GM18870 (cell line): ENCODE data around the gene WWOX.
A peak's percentile ranks its signal among the peaks of the same experiment; 100 is the strongest.

Source experiments
- ATAC-seq: cut with Tn5 transposase; IDR thresholded peaks from one replicate; pipeline ENCODE4 v1.9.1; 2021; ENCODE audit warnings: moderate library complexity; ENCODE audit not compliant: unreplicated experiment

WWOX gene

DNA sequence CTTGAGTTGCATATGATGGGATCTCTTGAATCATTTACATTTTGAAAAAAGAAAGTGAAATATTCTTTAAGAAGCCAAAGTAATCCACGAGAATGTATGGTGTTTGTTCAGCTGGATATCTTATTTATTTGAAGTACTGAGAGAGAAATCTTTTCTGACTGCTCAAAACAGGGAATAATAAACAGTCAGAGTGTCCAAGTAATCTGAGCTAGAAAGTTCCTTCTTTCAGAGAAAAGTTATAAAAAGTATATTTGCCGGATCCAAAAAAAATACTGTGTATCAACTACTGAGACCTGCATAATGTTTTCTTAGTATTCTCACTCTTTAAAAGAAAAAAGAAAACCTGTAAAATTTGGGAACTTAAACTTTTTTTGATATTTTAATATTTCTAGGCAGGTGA is 350.8 kb downstream of the WWOX start:
- no peak for ATAC-seq

DNA sequence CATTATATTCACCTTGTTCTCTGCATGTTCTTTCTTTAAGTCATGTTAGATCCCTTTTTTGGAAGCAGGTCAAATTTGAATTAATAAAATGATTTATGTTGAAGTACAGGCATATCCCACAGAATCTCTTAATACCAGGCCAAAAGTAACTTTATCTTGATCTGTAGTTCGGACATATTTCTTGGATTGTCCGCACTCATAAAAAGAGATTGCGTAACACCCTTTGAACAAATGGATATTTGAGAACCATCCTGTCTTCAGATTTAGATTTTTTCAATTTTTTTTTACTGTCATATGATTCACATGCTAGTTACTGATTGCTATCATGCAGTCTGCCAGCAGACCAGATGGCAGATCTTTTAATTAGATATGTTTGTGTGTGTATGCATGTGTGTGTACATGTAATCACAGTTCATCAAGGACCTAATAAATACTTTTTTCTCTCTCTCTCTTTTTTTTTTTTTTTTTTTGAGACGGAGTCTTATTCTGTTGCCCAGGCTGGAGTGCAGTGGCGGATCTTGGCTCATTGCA is 352.6 kb downstream of the WWOX start:
- ATAC-seq: no peak

DNA sequence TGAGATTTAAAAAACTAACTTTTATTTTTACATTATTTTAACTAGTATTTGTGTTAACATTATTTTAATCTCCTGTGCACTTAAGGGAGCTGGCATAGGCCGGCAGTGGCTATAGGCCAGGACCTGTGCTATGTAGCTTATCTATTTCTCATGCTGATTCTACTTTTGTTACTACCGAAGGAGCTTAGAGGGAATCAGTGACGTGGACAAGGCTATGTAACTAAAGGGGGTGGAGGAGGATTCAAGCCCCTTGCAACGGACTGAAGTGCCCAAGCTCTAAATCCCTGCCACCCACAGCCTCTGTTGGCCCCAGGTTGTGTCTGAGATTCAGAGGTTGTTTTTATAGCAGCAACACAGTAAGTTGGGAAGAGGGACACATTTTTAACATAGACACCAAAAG is 356.4 kb downstream of the WWOX start:
- no peak for ATAC-seq

DNA sequence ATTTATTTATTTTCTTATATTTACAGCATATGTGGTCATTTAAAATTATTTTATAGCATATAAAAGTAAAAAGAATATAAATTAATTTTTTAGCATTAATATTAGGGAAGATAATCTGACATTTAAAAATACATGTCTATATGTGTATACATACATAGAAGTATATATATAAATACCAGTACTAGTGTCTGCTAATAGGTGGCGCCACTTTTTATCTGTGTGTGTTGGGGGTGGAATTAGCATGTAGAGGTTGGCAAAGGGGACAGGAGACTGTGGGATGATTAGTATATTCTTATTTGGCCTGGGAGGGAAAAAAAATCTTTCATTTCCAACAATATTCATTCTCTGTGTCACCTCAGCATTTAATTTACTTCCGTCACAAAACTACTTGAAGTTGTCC is 359.1 kb downstream of the WWOX start:
- ATAC-seq: no peak

DNA sequence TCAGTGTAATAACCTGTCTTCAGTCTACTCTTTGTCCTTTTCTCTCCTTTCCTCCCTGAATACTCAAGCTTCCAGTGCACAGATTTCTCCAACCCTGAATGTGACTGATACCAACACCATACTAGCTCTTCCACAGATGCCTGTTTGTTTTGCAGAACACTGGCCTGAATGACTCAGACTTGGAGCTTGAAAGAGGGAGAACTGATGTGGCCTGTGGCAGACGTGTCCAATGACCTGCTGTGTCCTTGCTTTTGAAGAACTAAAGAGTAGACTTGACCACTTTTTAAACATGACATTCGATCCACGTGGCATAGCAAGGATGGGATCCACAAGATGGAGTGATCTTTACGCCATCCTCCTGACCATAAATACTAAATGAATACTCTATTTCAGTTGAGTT is 361.0 kb downstream of the WWOX start:
- no peak for ATAC-seq

DNA sequence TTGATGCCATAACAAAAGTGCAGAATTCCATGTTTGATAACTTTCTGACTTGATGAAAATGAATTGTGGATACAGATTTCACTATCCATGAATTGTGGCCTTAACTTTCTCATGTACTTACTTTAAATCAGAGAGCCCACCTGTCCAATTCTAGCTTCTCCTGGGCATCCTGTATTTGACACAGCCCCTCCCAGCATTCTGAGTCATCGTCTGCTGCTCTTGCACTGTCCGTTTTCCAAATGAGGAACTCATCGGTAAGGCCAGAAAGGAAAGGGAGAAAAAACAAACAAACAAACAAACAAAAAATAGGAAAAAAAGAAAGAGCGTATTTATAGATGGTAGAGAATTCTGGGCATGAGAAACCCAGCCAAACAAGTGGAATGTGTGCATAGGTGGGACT is 361.6 kb downstream of the WWOX start:
- ATAC-seq: no peak

DNA sequence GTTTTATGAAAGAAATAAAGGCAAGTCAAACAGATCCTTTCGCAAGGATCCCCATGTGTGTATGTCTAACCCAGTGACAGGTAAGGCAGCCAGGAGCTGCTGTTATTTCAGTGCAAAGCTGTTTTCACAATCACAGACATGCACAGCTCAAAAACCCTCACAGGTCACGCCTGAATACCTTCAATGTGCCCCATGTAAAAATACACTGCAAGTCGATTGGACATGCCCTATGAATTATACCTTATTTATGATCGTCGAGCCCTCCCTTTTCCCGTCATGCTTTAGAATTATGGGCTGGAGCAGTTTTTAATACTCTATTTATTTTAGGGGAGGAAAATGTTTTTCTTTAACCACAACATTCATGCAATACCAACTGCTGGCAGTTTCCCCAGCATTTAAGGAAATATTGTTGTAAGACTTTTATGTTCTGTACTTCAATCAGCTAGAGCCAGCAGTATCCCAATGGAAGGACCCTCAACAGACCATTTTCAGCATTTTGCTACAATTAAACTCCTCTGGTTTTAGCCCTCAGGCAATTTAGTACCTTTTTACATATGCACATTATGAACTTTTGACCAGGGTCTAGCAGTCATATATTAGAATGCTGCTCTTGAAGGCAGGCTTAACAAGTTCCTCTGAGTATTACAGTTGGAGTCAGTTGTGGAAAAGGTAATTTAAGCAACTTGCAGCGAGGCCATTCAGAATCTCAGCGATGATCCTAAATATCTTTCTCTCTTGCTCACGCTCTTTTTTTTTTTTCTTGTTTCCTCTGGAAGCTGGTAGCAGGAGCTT is 362.2 kb downstream of the WWOX start:
- ATAC-seq: no peak

DNA sequence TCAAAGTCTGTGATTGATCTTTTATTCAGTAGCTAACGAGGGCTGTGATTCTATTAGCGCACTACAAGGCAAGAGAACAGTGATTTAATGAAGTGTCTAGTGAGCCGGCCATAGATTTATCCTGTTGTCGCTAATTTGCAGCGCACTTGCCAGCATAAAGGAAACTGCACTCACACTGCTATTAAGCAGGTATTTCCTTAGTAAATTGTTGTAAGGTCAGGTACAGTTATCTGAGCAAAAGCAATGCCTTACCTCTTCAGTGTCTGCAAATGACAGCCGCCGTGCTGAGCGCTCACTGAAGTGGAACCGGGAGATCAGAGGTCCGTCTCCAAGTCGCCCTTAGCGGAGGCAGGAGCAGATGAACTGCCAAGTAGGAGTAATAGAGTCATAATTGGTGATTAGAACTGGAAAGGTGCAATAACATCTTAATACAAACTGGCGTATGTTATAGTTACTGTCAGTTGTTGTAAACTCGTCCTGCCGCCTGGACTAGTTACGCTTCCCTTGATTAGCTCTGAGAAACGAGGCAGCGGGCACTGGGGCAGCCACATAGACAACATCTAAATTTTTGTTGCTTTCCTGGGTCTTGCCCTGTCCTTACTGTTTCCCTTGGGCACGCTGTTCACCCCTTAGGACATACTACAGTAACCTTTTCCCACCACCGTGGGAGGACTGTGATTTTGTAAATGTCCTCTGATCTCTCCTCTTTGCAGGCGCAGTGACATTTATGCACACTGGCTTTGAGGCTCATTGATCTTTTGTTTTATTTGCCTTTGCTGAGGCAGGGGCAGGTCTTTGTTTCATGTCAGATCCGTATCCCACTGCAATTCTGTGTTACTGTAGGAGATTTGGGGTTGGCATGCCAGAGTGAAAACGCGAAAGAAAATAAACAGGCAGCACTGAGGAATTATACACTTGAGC is 363.1 kb downstream of the WWOX start:
- no peak for ATAC-seq

DNA sequence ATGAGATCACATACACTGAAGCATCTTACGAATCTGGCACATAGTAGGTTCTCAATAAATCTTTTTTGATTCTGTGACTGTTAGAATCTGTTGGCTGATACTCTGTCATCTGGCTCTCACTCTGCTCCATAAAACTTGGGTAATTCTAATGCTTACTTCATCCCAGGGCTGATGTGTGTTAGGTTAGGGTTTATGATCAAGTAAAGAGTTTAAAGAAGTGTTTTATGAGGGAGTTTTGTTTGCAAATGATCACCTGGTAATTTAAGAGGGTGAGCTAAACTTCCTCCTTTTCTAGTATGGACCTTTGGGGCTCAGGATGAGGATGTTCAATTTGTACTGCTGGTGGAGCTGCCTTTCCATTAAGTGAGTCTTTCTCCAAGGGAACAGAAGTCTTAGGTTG is 364.1 kb downstream of the WWOX start:
- ATAC-seq: no peak

DNA sequence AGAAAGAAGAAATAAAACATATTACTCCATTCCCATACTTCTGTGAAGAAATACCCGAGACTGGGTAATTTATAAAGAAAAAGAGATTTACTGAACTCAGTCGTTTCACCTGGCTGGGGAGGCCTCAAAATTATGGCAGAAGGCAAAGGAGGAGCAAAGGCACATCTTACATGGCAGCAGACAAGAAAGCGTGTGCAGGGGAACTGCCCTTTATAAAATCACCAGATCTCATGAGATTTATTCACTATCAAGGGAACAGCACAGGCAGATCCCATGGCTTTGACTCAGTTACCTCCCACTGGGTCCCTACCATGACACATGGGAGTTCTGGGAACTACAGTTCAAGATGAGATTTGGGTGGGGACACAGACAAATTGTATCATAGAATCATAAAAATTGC is 365.4 kb downstream of the WWOX start:
- no peak for ATAC-seq

DNA sequence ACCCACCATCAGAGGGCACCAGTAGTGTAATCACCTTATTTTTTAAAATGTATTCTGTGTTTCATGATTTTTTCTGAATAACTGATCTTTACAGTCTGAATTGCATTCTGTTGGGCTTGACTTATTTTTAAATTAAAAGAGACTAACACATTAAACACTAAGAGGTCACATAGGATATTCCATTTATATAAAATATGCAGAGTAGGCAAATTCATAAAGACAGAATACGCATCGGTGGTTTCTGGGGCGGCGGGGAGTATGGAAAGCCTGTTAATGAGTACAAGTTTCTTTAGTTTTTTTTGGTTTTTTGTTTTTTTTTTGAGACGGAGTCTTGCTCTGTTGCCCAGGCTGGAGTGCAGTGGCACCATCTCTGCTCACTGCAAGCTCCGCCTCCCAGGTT is 366.3 kb downstream of the WWOX start:
- ATAC-seq: no peak

DNA sequence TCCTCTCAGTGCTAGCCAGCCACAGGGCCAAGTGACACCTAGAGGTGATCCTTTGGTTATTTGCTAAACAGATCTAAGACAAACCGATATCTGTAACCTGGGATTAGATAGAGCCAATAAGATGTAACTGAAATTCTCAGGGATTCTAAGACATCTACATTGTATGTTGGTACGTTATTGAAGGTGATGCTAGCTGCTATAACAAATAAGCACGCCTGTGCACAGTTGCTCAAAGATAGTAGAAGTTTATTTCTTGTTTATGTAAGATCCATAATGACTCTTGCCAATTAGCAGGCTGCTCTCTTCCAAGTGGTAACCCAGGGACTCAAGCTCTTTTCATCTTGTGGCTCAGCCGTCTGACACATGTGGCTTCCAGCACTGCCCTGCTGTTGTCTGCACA is 370.3 kb downstream of the WWOX start:
- no peak for ATAC-seq

DNA sequence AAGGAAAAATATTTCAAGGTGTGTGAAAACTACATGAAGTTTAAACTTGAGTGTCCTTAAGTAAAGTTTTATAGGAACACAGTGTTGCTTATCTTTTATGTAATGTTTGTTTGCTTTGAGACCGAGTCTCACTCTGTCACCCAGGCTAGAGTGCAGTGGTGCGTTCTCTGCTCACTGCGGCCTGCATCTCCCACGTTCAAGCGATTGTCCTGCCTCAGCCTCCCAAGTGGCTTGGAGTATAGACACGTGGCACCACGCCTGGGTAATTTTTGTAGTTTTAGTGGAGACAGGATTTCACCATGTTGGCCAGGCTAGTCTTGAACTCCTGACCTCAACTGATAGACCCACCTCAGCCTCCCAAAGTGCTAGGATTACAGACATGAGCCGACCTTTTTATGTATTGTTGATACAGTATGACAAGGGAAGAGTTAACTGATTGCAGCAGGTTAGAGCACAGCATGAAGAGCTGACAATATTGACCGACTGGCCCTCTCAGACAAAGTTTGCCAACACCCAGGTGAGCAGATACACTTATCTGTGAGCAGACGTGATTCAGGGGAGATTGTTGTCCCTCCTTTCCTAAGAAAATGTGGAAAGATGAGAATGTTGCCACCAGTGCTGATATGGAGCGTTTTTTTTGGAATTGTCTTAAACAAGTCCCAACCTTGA is 373.7 kb downstream of the WWOX start:
- ATAC-seq: no peak

DNA sequence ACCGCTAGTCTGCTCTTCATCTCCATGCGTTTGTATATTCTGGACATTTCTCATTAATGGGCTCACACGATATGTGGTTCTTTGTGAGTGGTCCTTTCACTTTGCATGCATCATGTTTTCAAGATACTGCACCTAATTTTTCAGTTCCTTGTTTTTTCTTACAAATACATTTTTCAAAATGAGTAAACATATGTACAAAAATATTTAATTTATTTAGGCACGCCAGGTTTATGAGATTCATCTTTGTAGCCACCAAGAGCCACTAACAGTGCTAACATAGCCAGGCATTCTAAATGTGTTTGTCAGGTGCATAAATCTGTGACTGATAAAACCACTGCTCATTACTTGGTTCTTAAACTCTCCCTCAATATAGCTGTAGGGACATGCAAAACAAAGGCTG is 375.3 kb downstream of the WWOX start:
- ATAC-seq: peak; percentile 82

DNA sequence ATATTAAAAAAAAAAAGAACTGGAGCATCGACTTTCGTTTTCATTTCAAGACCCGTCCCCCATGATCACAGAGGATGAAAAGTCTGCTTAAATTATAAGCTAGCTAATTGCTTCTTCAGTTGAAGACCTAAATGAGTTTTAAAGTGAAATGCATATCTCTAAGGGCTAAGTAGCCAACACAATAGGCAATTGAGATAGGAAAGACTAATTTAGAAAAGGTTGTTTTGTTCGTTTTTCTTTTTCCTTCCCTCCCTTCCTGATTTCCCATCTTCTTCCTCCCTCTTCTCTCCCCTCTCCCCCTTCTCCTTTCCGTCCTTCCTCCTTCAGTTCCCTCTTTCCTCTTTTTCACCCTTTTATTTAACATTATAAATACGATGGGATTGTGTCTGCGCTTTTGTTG is 377.2 kb downstream of the WWOX start:
- ATAC-seq: no peak

DNA sequence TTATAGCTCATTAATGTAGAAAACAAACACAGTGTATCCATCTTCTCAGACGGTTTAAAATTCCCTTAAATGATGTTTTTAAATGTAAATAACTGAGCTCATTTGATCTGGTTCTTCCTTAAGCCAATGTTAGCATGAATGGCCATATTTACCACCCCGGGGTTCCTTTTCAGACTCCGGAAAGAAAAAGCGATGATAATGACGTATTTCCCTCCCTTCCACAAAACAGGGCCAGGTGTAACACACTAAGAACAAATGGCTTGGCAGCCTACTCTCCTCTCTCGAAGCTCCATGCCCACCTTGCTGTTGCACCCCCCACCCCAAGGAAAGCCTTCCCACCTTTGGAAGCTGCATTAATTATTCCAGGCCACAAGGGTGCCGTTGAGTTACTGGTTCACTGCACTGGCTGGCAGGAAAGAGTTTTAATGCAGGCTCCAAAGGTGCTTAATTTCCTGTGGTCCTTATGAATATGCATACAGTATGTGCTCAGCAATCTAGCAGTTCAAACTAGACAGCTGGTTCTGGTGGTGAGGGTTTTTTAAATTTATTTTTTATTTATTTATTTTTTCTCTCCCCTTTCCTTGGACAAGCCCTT is 378.9 kb downstream of the WWOX start:
- ATAC-seq: no peak

DNA sequence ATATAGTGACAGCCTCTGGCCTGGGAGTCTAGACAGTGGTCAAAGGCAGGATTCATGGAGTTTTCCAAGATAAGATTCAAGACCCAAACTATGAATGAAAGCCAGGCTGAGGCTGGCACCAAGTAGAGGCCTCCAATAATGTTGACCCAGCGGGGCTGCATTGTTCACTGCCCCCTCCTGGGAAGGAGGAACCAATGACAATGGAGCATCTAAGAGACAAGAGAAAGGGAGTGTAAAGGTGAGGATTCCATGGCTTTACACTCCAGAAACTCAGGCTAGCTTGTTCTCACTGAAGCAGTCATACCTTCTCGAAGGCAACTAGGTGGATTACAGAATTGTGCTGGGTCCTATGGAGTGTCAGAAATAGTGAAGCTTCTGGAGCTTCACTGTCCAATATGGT is 380.3 kb downstream of the WWOX start:
- ATAC-seq: no peak

DNA sequence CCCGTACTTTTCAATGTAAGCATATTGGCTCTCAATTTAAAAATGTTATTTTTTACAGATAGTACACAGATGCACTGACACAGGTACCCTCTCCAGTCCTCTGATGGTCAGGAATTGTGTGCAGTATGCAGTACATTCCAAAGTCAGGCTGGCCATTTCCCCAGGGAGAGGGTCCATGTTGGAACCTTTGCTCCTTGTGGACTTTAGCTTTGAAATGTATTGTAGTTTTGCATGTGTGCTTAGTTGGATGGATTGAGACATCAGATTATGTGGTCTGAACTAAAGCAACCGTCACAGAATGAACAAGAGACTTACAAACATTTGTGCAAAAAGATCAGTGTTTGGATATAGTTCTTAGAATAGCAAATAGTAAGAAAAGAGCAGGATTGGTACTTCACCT is 381.1 kb downstream of the WWOX start:
- ATAC-seq: no peak

DNA sequence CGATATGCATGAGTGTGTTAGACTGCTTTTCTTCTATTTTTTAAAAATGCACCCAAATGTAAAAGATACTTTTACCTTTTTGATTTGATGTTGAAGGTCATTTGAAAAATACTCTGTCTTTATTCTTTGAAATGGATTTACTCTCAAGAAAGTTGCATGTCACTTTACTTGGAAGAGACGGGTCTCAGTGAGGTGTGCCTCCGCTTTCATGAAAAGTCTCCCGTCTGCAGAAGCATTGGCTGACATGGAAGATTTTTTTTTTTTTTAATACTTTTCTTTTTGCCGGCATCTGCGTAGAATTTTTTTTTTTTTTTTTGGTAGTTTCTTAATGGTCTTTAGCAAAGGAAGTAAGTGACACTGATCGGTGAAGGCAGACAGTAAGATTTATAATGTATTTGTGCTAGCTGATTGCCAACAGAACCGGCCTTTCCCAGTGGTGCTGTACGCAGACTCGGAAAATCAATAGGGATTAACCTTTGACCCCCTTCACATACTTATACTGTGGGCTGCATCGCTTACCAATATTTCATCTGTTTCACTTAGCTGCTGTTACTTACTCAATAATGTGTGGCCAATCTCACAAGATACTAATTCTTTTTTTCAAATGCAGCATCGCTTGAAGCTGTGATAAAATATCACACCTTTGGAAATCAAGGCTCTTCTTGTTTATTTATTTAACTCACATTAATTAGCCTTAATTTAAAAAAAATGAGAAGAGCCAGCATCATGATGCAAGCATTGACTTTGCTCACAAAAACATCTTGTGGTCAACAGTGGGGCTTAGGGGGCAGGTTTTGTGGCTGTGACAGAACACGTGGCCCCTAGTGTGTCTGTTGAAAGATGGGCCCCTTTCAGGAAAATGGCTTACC is 383.9 kb downstream of the WWOX start:
- ATAC-seq: no peak

DNA sequence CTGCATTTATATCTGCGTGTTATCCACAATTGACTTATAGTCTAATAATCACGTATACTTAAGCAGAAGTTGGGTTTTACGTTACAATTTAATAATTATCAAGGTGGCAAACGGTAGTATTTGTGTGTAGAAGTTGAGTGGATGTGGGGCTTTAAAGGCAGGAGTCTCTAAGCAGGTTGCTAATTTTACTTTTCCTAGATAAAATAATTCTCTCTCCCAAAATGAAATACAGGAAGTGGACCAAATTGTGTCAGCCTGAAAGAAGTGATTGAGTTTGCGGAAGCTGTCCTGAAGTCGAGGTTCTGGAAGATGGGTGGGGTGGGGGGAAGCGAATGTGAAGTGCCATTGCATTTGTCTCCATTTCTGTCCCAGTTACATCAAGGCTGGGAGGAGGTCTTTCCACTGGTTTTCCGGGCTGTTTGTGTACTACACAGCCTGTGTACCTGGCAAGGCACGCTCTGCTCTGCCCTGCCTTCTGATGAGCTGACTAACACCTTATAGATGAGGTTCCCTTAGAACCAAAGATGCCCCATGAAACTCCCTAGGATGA is 385.1 kb downstream of the WWOX start:
- ATAC-seq: no peak
